GM10266 (cell line): ENCODE measurements around the gene HCFC1.
A peak's percentile ranks its signal among the peaks of the same experiment; 100 is the strongest.

Experiments used
- DNase-seq: peaks from one replicate; pipeline ENCODE4 v3.0.0; 2012; ENCODE audit errors: extremely low spot score
- TF ChIP-seq, protein P1 (sequence below): IDR thresholded peaks from 2 replicates; pipeline ENCODE4 v1.5.1; 2012; ENCODE audit warnings: mild to moderate bottlenecking, low read depth; ENCODE audit not compliant: control insufficient read depth, insufficient read depth; ENCODE audit errors: missing control alignments

HCFC1 gene

DNA sequence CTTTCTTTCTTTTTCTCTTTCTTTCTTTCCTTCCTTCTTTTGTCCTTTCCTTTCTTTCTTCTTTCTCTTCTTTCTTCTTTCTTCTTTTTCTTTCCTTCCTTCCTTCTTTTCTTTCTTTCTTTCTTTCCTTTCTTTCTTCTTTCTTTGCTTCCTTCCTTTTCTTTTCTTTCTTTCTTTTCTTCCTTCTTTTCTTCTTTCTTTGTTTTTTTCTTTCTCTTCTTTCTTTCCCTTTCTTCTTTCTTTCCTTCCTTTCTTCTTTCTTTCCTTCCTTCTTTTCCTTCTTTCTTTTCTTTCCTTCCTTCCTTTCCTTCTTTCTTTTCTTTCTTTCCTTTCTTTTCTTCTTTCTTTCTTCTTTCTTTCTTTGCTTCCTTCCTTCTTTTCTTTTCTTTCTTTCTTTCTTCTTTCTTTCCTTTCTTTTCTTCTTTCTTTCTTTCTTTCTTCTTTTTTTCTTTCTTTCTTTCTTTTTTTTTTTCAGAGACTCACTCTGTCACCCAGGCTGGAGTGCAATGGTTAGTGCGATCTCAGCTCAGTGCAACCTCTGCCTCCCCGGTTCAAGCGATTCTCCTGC lies 19.5 kb upstream of the HCFC1 start:
- TF ChIP-seq, protein P1, sequence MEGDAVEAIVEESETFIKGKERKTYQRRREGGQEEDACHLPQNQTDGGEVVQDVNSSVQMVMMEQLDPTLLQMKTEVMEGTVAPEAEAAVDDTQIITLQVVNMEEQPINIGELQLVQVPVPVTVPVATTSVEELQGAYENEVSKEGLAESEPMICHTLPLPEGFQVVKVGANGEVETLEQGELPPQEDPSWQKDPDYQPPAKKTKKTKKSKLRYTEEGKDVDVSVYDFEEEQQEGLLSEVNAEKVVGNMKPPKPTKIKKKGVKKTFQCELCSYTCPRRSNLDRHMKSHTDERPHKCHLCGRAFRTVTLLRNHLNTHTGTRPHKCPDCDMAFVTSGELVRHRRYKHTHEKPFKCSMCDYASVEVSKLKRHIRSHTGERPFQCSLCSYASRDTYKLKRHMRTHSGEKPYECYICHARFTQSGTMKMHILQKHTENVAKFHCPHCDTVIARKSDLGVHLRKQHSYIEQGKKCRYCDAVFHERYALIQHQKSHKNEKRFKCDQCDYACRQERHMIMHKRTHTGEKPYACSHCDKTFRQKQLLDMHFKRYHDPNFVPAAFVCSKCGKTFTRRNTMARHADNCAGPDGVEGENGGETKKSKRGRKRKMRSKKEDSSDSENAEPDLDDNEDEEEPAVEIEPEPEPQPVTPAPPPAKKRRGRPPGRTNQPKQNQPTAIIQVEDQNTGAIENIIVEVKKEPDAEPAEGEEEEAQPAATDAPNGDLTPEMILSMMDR: no peak
- DNase-seq: no peak

- no peak for DNase-seq
- TF ChIP-seq, protein P1: no peak
These were observed 18.5 kb upstream of the HCFC1 start for GRCh38 chrX:153989973-153990655.

GRCh38 chrX:153988493-153988892 lies 16.9 kb upstream of the HCFC1 start:
- no peak for DNase-seq
- TF ChIP-seq, protein P1: no peak

DNA sequence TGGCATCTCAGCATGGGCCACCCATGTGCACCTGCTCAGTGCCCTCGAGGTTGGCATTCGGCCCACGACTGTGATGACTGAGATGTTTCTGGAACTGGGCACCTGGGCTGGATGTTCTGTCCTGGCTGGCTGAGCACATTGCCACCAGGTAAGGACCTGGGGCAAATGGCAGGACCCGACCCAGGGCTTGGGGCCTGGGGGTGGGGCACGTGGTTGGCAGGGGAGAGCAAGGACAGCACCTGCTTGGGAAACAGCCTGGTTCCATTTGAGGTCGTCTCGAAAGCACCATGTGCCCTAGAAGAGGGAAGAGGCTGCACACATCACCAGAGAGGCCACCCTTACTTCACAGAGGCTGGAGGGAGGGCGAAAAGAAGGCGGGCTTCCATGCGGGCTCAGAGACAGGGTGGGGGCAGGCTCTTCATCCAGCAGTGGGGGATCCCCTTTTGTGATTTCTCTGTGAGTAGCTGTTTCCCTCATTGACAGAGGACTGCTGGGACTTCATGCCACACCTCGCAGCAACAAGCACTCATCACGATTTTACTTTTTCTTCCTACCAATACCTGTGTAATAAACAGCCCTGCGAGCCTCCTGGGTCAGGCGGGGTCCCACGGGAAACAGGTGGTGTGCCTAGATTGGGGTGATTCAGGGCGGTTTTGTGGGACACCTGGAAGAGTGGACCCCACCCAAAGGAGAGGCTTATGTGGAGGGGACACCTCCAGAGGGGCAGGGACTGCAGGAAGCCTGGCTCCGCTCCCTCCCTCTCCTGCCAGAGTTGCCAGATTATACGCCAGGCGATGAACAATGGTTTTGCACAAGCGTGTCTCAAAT lies 12.9 kb upstream of the HCFC1 start:
- peak; percentile 68 for DNase-seq
- TF ChIP-seq, protein P1: no peak

DNA sequence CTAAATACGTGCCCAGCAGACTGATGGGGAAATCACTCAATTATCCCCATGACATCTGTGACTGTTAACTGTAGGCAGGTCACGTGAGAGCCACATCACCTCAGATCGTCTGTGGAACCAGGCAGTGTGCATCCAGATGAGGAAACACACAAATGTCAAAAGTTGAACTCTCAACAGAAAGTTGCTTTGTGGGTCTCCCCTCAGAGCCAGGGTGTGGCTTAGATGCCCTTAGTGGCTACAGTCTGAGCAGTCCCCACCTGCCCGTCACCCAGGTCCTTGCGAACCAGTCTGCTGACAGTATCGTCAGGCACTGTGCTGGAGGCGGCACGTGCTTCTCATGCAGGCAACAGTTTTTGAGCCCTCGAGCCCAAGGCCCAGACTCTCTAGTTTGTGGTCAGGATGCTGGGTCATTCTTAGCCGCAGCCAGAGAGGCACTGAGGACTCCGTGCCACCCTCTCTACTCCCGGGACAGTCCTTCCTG lies 11.7 kb upstream of the HCFC1 start:
- TF ChIP-seq, protein P1: no peak
- DNase-seq: no peak

DNA sequence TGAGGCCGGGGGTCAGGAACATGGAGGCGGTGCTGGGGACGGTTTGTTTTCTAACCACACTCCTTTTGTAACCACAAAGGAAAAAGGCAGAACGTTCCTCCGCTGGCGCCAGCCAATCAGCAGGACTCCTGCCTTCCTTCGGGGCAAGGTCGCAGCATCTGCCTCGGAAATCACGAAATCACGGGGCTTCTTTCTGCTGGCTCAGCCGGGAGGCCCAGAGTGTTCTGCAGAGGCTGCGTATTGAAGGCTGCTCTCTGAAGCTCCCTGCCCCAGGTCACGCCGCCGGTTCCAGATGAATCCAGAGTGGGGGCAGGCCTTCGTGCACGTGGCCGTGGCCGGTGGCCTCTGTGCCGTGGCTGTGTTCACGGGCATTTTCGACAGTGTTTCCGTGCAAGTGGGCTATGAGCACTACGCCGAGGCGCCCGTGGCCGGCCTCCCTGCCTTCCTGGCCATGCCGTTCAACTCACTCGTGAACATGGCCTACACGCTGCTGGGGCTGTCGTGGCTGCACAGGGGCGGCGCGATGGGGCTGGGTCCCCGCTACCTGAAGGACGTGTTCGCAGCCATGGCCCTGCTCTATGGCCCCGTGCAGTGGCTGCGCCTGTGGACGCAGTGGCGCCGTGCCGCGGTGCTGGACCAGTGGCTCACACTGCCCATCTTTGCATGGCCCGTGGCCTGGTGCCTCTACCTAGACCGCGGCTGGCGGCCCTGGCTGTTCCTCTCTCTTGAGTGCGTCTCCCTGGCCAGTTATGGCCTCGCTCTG lies 10.3 kb upstream of the HCFC1 start:
- TF ChIP-seq, protein P1: no peak
- no peak for DNase-seq
